HEK293 (cell line): Measurements from ENCODE around the gene BPI.

Experiments used
- CTCF ChIA-PET: fragments of 350-600 bp; formaldehyde crosslinking; extraction: SDS; loops from one replicate; lab custom pipeline; 2021; ENCODE audit warnings: antibody characterized with exemption; lab: Yijun Ruan, JAX
- POLR2A ChIA-PET: fragments of 300-600 bp; formaldehyde crosslinking; extraction: SDS; loops from one replicate; lab custom pipeline; 2020; ENCODE audit warnings: antibody characterized with exemption, inconsistent platforms; lab: Yijun Ruan, JAX
- H3K27ac ChIP-seq: fragments of 200-500 bp; sonication (Bioruptor generic); 2 replicates; pipeline ENCODE4 v1.5.1; 2014; ENCODE audit warnings: low read depth, low read length, control low read depth, inconsistent platforms; ENCODE audit errors: extremely low read depth
- H3K36me3 ChIP-seq, 2 experiments: fragments of 200-500 bp in 1 of 2; sonication (Bioruptor generic) in 1 of 2; 1 replicate in 1 of 2; 2 replicates in 1 of 2; pipeline ENCODE4 v1.5.1; 2014 to 2017; ENCODE audit warnings: inconsistent platforms in 2 of 2, low read length in 2 of 2; ENCODE audit not compliant: control insufficient read depth in 2 of 2, insufficient read depth in 1 of 2
- H3K4me1 ChIP-seq: fragments of 200-500 bp; sonication (Bioruptor generic); 2 replicates; pipeline ENCODE4 v1.5.1; 2014; ENCODE audit warnings: mild to moderate bottlenecking, low read length, inconsistent platforms; ENCODE audit not compliant: control insufficient read depth, insufficient read depth
- H3K4me3 ChIP-seq: 2 replicates; pipeline ENCODE4 v1.5.1; 2011; ENCODE audit warnings: low read depth, mild to moderate bottlenecking, control low read depth, low read length, moderate library complexity
- H3K9me3 ChIP-seq: fragments of 200-500 bp; sonication (Bioruptor generic); 2 replicates; pipeline ENCODE4 v1.5.1; 2014; ENCODE audit warnings: low read depth, low read length, inconsistent platforms; ENCODE audit not compliant: control insufficient read depth, insufficient read depth
- BCL11B ChIP-seq: fragments of 450-650 bp; formaldehyde crosslinking; IDR thresholded peaks from 2 replicates; pipeline ENCODE4 v1.5.1; 2016; ENCODE audit warnings: low read depth, missing biosample characterization, missing genetic modification characterization
- GLIS2 ChIP-seq: fragments of 450-650 bp; formaldehyde crosslinking; IDR thresholded peaks from 2 replicates; pipeline ENCODE4 v1.5.1; 2016; ENCODE audit warnings: missing biosample characterization, missing genetic modification characterization
- HOXD13 ChIP-seq: sonication (generic); formaldehyde crosslinking; IDR thresholded peaks from 2 replicates; pipeline ENCODE4 v1.8.0; 2022; ENCODE audit warnings: missing genetic modification reagents, borderline replicate concordance
- KLF17 ChIP-seq: fragments of 450-650 bp; formaldehyde crosslinking; IDR thresholded peaks from 2 replicates; pipeline ENCODE4 v1.5.1; 2016; ENCODE audit warnings: missing biosample characterization, missing genetic modification characterization
- OSR2 ChIP-seq: fragments of 450-650 bp; formaldehyde crosslinking; IDR thresholded peaks from 2 replicates; pipeline ENCODE4 v1.5.1; 2016; ENCODE audit warnings: missing biosample characterization, missing genetic modification characterization
- SCRT1 ChIP-seq: fragments of 450-650 bp; formaldehyde crosslinking; IDR thresholded peaks from 2 replicates; pipeline ENCODE4 v1.5.1; 2016; ENCODE audit warnings: missing biosample characterization, missing genetic modification characterization, borderline replicate concordance
- ZBTB10 ChIP-seq: fragments of 450-650 bp; formaldehyde crosslinking; IDR thresholded peaks from 2 replicates; pipeline ENCODE4 v1.5.1; 2016; ENCODE audit warnings: missing biosample characterization, missing genetic modification characterization
- ZBTB17 ChIP-seq: fragments of 450-650 bp; formaldehyde crosslinking; IDR thresholded peaks from 2 replicates; pipeline ENCODE4 v1.5.1; 2016; ENCODE audit warnings: missing biosample characterization, missing genetic modification characterization
- ZBTB48 ChIP-seq: fragments of 450-650 bp; formaldehyde crosslinking; IDR thresholded peaks from 2 replicates; pipeline ENCODE4 v1.5.1; 2016; ENCODE audit warnings: missing biosample characterization, missing genetic modification characterization
- ZNF140 ChIP-seq: fragments of 450-650 bp; formaldehyde crosslinking; IDR thresholded peaks from 2 replicates; pipeline ENCODE4 v1.5.1; 2016; ENCODE audit warnings: missing biosample characterization, missing genetic modification characterization
- ZNF146 ChIP-seq: fragments of 450-650 bp; formaldehyde crosslinking; IDR thresholded peaks from 2 replicates; pipeline ENCODE4 v1.5.1; 2016; ENCODE audit warnings: missing biosample characterization, missing genetic modification characterization
- ZNF18 ChIP-seq: fragments of 450-650 bp; formaldehyde crosslinking; IDR thresholded peaks from 2 replicates; pipeline ENCODE4 v1.5.1; 2016; ENCODE audit warnings: missing biosample characterization, missing genetic modification characterization
- ZNF184 ChIP-seq: fragments of 450-650 bp; IDR thresholded peaks from 2 replicates; pipeline ENCODE4 v1.5.1; 2018; ENCODE audit warnings: missing biosample characterization, mild to moderate bottlenecking, missing genetic modification characterization
- ZNF202 ChIP-seq: fragments of 450-650 bp; formaldehyde crosslinking; IDR thresholded peaks from 2 replicates; pipeline ENCODE4 v1.5.1; 2016; ENCODE audit warnings: missing biosample characterization, missing genetic modification characterization, borderline replicate concordance
- ZNF214 ChIP-seq: fragments of 450-650 bp; formaldehyde crosslinking; IDR thresholded peaks from 2 replicates; pipeline ENCODE4 v1.5.1; 2017; ENCODE audit warnings: missing biosample characterization, mild to moderate bottlenecking, missing genetic modification characterization, borderline replicate concordance
- ZNF366 ChIP-seq: fragments of 450-650 bp; formaldehyde crosslinking; conservative IDR thresholded peaks from 2 replicates; pipeline ENCODE4 v1.5.1; 2016; ENCODE audit warnings: missing biosample characterization, missing genetic modification characterization
- ZNF488 ChIP-seq: fragments of 450-650 bp; formaldehyde crosslinking; IDR thresholded peaks from 2 replicates; pipeline ENCODE4 v1.5.1; 2016; ENCODE audit warnings: missing biosample characterization, missing genetic modification characterization
- ZNF510 ChIP-seq: fragments of 450-650 bp; formaldehyde crosslinking; IDR thresholded peaks from 2 replicates; pipeline ENCODE4 v1.5.1; 2018; ENCODE audit warnings: mild to moderate bottlenecking, missing genetic modification characterization, missing biosample characterization; ENCODE audit not compliant: insufficient replicate concordance
- ZNF621 ChIP-seq: fragments of 450-650 bp; formaldehyde crosslinking; IDR thresholded peaks from 2 replicates; pipeline ENCODE4 v1.5.1; 2017; ENCODE audit warnings: missing biosample characterization, missing genetic modification characterization
- ZNF629 ChIP-seq: fragments of 450-650 bp; formaldehyde crosslinking; IDR thresholded peaks from 2 replicates; pipeline ENCODE4 v1.5.1; 2017; ENCODE audit warnings: missing biosample characterization, missing genetic modification characterization
- ZNF654 ChIP-seq: fragments of 450-650 bp; formaldehyde crosslinking; IDR thresholded peaks from 2 replicates; pipeline ENCODE4 v1.5.1; 2016; ENCODE audit warnings: low read depth, missing biosample characterization, missing genetic modification characterization
- ZNF76 ChIP-seq: fragments of 450-650 bp; formaldehyde crosslinking; IDR thresholded peaks from 2 replicates; pipeline ENCODE4; 2016; ENCODE audit warnings: low read depth, missing biosample characterization, missing genetic modification characterization, borderline replicate concordance

BPI gene

GRCh38 chr20:38294076-38294591, 9.8 kb upstream of the BPI start:
- Histone ChIP-seq H3K27ac (no peak overlapping the region), H3K4me3 (no peak overlapping the region), H3K36me3 (no peaks in the 10 kb centered on the region), H3K9me3 (no peaks in the 10 kb centered on the region), H3K4me1 (no peaks in the 10 kb centered on the region)
- POLR2A ChIA-PET, result no interaction called here
- TF ChIP-seq ZNF510 (tag by site-specific recombination), result no peak
- no peak for TF ChIP-seq ZNF629 (tag by site-specific recombination)
- no peak for TF ChIP-seq HOXD13
- TF ChIP-seq ZNF76, result no peak
- no peak for TF ChIP-seq ZNF621 (tag by site-specific recombination)
- no peak for TF ChIP-seq ZNF146
- no peak for TF ChIP-seq SCRT1 (tag by site-specific recombination)
- no peak for TF ChIP-seq ZBTB17 (tag by site-specific recombination)
- no peak for TF ChIP-seq ZNF140
- TF ChIP-seq ZBTB48 (tag by site-specific recombination), result no peak
- TF ChIP-seq ZNF18 (tag by site-specific recombination), result no peak
- TF ChIP-seq ZNF654 (tag by site-specific recombination), result no peak
- TF ChIP-seq ZNF214 (tag by site-specific recombination), result no peak
- no peak for TF ChIP-seq ZNF366 (tag by site-specific recombination)
- TF ChIP-seq ZNF488 (tag by site-specific recombination), result no peak
- no peak for TF ChIP-seq OSR2 (tag by site-specific recombination)
- no peak for TF ChIP-seq KLF17 (tag by site-specific recombination)
- TF ChIP-seq BCL11B (tag by site-specific recombination), result no peak
- CTCF ChIA-PET, result interaction anchor here (1.0 kb wide), 1 partner anchor 21 kb away, joined by 3 read pairs; no protein-coding TSS in a partner anchor

- Histone ChIP-seq H3K9me3 (no peaks in the 10 kb centered on the region), H3K4me3 (no peak overlapping the region), H3K36me3 (no peaks in the 10 kb centered on the region), H3K4me1 (no peaks in the 10 kb centered on the region), H3K27ac (no peak overlapping the region)
- CTCF ChIA-PET, result interaction anchor here (1.2 kb wide), 2 partner anchors 9 to 10 kb away, joined by 3 to 4 read pairs; no protein-coding TSS in a partner anchor
- TF ChIP-seq HOXD13 (no peak), ZNF202 (tag by site-specific recombination) (no peak), ZBTB10 (tag by site-specific recombination) (no peak), ZNF184 (tag by site-specific recombination) (no peak), GLIS2 (tag by site-specific recombination) (no peak)
- POLR2A ChIA-PET, result no interaction called here
Measured at GRCh38 chr20:38295811-38296210, 8.1 kb upstream of the BPI start.
